NCI-H748 treated with DMSO at 0.1 percent for 48 hours (cell line): ENCODE results near the gene GOLGA6L6.
"Not testable (repeated sequence)": the region's sequence is repeated elsewhere in the genome, so short reads cannot be mapped to it uniquely, and the experiment has no call there.

Experiments used
- DNase-seq: peaks from one replicate; lab custom pipeline; 2025; lab: John Stamatoyannopoulos, UW

Gene GOLGA6L6, protein sequence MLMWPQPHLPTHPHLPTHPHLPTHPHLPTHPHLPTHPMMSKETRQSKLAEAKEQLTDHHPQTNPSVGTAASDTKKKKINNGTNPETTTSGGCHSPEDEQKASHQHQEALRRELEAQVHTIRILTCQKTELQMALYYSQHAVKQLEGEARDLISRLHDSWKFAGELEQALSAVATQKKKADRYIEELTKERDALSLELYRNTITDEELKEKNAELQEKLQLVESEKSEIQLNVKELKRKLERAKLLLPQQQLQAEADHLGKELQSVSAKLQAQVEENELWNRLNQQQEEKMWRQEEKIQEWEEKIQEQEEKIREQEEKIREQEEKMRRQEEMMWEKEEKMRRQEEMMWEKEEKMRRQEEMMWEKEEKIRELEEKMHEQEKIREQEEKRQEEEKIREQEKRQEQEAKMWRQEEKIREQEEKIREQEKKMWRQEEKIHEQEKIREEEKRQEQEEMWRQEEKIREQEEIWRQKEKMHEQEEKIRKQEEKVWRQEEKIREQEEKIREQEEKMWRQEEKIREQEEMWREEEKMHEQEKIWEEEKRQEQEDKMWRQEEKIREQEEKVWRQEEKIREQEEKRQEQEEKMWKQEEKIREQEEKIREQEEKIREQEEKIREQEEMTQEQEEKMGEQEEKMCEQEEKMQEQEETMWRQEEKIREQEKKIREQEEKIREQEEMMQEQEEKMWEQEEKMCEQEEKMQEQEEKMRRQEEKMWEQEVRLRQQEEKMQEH

GRCh38 chr15:20541700-20542099, at the start of gene GOLGA6L6:
TSS of gene GOLGA6L6 (minus strand) at chr15:20541800. CDS start at chr15:20541709, 91 bp downstream.
- DNase-seq: not testable (repeated sequence)

DNA sequence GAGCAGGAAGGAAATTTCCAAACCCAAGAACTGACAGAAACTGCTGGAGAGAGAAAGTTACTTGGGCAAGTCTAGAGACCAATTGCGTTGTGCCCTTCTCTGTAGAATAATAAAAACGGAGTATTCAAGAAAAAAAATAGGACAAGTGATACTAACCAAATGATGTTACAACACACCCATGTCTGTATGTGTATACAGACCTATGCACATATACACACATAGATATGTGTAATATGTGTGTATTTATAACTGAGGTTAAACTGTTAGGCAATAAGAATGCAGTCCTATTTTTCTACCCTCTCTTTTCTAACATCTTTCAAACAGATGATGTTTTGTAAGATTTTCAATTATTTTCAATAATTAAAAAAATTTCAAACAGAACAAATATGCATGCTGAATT, 48.5 kb upstream of the GOLGA6L6 start:
- DNase-seq: not testable (repeated sequence)

DNA sequence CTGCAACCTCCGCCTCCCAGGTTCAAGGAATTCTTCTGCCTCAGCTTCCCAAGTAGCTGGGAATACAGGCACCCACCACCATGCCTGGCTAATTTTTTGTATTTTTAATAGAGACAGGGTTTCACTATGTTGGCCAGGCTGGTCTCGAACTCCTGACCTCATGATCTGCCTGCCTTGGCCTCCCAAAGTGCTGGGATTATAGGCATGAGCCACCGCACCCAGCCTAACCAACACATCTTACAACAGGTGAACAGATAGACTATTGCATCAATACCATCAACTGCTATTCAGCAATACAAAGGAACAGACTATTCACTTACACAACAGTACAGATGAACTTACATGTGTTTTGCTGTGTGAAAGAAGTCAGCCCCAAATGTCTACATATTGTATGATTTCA, 45.2 kb upstream of the GOLGA6L6 start:
- not testable (repeated sequence) for DNase-seq

DNA sequence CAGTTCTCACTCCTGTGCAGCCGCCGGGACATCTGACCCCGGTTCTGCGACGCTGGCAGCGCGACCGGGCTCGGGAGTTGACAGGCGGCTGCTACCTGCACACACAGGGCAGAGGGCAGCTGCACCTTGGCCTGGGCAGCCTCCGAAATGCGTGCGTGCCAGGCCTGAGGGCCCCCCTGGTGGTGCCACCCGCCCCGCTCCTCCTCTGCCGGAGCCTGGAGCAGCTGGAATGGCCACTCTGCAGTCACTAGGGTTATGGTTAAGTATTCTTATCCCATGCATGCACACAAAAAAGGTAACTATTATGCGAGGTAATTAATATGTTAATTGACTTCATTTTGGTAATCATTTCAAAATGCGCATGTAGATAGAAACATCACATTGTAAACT, 41.1 kb upstream of the GOLGA6L6 start:
- DNase-seq: not testable (repeated sequence)

DNA sequence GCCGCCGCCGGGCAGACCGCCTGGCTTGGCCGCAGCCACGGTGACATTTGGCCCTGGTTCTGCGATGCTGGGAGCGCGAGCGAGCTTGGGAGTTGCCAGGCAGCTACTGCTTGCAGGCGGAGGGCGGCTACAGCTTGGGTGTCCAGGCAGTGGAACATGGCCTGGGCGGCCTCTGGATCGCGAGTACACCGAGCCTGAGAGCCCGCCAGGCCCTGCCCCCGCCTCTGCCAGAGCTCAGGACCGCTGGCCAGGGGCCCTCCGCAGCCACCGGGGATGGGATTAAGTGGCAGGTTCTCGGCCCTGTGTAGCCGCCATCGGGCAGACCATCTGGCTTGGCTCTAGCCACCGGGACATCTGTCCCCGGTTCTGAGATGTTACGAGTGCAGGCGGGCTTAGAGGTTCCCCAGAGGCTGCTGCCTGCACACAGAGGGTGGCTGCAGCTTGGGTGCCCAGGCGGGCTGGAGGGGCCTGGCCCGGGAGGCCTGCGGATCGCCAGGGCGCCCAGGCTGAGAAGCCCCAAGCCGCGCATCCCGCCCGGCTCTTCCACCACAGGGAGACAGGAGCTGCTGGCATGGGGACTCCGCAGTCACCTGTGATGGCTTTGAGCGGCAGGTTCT, 40.6 kb upstream of the GOLGA6L6 start:
- not testable (repeated sequence) for DNase-seq

DNA sequence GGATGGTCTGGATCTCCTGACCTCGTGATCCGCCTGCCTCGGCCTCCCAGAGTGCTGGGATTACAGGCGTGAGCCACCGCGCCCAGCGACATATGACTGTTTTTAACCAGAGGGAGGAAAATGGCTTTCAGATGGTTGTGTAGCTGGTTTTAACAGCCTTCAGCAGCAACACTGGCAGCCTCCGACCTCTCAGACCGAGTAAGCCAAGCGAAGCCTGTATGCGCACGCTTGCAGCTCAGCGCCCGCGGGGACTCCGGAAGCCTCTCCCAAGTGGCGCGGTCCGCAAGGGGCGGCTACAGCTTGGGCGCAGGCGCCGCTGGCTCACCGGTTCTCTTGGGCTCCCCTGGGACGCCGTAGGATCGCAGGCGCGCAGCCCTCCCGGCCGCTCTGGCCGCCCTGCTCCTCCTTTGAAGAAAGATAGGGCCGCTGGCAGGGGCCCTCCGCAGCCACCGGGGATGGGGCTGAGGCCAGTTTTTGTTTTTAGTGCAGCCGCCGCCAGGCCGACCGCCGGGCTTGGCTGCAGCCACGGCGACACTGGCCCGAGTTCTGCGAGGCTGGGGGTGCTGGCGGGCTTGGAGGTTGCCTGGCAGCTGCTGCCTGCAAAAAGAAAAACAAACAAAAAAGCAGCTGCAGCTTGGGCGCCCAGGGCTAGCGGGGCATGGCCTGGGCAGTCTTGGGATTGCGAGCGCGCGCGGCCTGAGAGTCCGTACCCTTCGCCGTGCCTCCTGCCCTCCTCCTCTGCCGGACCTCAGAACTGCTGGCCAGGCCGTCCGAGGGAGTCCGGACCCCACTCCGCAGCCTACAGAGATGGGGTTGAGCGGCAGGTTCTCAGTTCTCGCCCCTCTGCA, 39.9 kb upstream of the GOLGA6L6 start:
- not testable (repeated sequence) for DNase-seq

- DNase-seq: not testable (repeated sequence)
These were observed 38.1 kb upstream of the GOLGA6L6 start for GRCh38 chr15:20579662-20580061.

DNA sequence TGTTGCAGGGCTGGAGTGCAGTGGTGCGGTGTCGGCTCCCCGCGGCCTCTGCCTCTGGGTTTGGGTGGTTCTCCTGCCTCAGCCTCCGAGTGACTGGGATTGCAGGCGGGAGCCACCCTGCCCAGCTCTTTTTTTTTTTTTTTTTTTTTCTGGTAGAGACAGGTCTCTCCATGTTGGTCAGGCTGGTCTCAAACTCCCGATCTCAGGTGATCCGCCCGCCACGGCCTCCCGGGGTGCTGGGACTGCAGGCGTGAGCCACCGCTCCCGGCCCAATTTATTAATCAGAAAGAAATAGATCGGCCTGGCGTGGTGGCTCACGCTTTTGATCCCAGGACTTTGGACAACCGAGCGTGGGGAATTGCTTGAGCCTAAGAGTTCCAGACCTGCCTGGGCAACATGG, 9.7 kb upstream of the GOLGA6L6 start:
- not testable (repeated sequence) for DNase-seq

GRCh38 chr15:20505926-20506658, 35.5 kb downstream of the GOLGA6L6 start:
- not testable (repeated sequence) for DNase-seq

DNA sequence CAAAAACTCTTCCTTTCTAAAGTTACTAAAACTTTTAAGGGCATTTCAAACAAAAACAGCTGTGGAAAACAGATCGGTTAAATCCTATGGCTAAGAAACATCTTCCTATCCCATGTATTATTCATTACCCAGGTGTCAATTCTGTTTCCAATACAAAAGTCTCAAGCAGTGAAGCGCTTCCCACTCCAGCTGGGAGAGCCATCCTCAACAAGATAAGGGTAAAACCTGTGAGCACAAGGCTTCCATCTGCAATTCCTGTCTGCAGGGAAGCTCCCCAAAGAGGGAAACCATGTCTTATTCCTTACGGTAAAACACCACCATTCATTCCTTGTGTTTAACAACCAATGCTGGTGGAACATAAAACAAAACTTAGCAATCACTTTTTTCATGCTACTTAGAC, 38.8 kb downstream of the GOLGA6L6 start:
- DNase-seq: not testable (repeated sequence)

DNA sequence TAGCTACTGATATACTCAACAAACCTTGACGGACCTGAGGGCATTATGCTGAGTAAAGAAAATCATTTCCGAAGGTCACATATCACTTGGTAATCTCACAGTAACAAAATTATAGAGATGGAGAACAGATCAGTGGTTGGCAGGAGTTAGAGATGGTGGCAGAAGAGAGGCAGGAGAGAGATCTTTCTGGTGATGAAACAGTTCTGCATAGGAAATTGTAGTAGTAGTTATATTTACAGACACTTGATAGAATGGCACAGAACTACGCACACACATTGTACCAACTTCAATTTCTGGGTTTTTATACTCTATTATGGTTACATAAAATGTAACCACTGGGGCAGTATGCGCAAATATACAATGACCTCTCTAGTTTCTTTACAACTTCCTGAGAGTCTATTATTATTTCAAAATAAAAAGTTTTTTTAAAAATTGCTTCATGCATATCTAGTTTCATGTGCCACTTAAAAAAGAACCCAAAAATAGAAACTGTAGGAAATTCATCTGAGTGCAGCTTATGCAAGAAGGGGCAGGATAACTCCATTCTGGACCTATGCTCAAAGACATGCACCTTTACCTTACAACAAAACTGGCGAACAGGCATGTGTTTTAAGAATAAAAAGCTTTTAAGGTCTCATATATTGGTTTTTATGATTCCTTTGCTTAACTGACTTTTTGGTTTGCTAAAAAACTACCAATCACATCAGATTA, 39.9 kb downstream of the GOLGA6L6 start:
- DNase-seq: not testable (repeated sequence)

DNA sequence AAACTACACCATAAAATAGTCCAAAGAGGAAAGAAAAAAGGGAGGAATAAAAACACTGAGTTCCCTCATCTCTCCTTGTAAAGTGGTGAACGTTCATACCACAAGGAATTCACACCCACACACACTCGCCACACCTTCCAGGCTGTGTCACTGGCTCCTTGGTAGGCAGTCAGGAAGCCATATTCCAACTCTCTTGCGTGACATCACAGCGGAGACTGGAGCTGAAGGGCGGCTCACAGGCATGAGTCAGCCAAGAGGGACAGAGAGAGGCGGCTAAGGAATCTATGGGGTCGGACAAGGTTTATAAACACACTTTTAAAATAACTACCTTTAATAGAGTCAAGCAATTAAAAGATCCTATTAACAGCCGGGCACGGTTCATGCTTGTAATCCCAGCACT, 43.8 kb downstream of the GOLGA6L6 start:
- not testable (repeated sequence) for DNase-seq

DNA sequence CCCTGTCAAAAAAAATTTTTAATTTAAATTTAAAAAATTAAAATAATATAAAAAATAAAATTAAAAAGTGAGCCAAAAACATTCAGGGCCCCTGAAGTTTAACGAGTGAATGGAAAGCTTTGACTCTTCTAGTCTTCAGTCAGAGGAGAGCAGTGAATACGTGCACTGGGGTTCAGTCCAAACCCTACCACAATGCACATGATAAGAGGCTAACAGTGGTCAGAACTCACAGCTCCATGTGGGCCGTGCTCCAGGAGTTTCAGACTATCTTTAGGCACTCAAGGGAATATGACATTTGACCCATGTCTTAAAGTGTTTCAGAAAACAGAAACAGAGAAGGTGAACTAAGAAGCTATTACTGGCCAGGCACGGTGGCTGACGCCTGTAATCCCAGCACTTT, 48.6 kb downstream of the GOLGA6L6 start:
- DNase-seq: not testable (repeated sequence)

GRCh38 chr15:20492598-20492997, 49.0 kb downstream of the GOLGA6L6 start:
- not testable (repeated sequence) for DNase-seq

GRCh38 chr15:20489320-20489719, 52.3 kb downstream of the GOLGA6L6 start:
- DNase-seq: not testable (repeated sequence)
